Keratinocyte (primary cell): ENCODE results near the gene SNRPA1. TPM values are rescaled to one million over a fixed set of nuclear protein-coding genes. Genes with fewer than 3 reads are reported as not detected.

Experiments
- DNase-seq: peaks from one replicate; pipeline ENCODE4 v3.0.0-alpha.2; 2011; ENCODE audit warnings: low read depth, missing footprints, low spot score
- FAIRE-seq: peaks from 2 replicates; lab custom pipeline; 2011; peaks lifted over from hg19 to GRCh38; lab: Jason Lieb, UNC
- H2AFZ ChIP-seq: 2 replicates; pipeline ENCODE4 v1.6.0; 2012; ENCODE audit warnings: low read length, control low read depth, inconsistent platforms; ENCODE audit not compliant: control insufficient read depth
- H3K27ac ChIP-seq: 2 replicates; pipeline ENCODE4 v1.5.1; 2011; ENCODE audit warnings: low read length; ENCODE audit not compliant: control insufficient read depth, insufficient read depth
- H3K27me3 ChIP-seq: 3 replicates; pipeline ENCODE4 v1.6.0; 2011; ENCODE audit warnings: low read length; ENCODE audit not compliant: control insufficient read depth, insufficient read depth; ENCODE audit errors: extremely low read depth
- H3K36me3 ChIP-seq, 2 experiments: 2 replicates in 1 of 2; 3 replicates in 1 of 2; pipeline ENCODE4 v1.5.1; 2011; ENCODE audit warnings: low read length in 2 of 2, mild to moderate bottlenecking in 1 of 2; ENCODE audit not compliant: control insufficient read depth in 2 of 2, insufficient read depth in 2 of 2; ENCODE audit errors: extremely low read depth in 1 of 2
- H3K4me1 ChIP-seq: 3 replicates; pipeline ENCODE4 v1.5.1; 2011; ENCODE audit warnings: low read length; ENCODE audit not compliant: control insufficient read depth, insufficient read depth; ENCODE audit errors: extremely low read depth
- H3K4me2 ChIP-seq: 3 replicates; pipeline ENCODE4 v1.6.0; 2011; ENCODE audit warnings: low read depth, low read length; ENCODE audit not compliant: control insufficient read depth, insufficient read depth; ENCODE audit errors: extremely low read depth
- H3K4me3 ChIP-seq, 3 experiments: fragments of 200-600 bp in 1 of 3; sonication (generic) in 1 of 3; 2 replicates in 2 of 3; 3 replicates in 1 of 3; pipeline ENCODE4 v1.5.1; 2011 to 2016; ENCODE audit warnings: low read length in 3 of 3, mild to moderate bottlenecking in 3 of 3, control low read depth in 2 of 3, inconsistent platforms in 1 of 3, low read depth in 1 of 3, mixed read lengths in 1 of 3, mixed run types in 1 of 3, moderate library complexity in 1 of 3; ENCODE audit not compliant: control insufficient read depth in 2 of 3, insufficient read depth in 2 of 3; ENCODE audit errors: extremely low read depth in 1 of 3
- H3K79me2 ChIP-seq: 2 replicates; pipeline ENCODE4 v1.6.0; 2012; ENCODE audit warnings: low read length; ENCODE audit not compliant: control insufficient read depth, insufficient read depth
- H3K9ac ChIP-seq: 3 replicates; pipeline ENCODE4 v1.6.0; 2011; ENCODE audit warnings: low read length; ENCODE audit not compliant: control insufficient read depth, insufficient read depth; ENCODE audit errors: extremely low read depth
- H3K9me1 ChIP-seq: 3 replicates; pipeline ENCODE4 v1.6.0; 2011; ENCODE audit warnings: low read length; ENCODE audit not compliant: control insufficient read depth, insufficient read depth; ENCODE audit errors: extremely low read depth
- H3K9me3 ChIP-seq: 2 replicates; pipeline ENCODE4 v1.5.1; 2012; ENCODE audit warnings: low read depth, low read length; ENCODE audit not compliant: control insufficient read depth
- H4K20me1 ChIP-seq: 3 replicates; pipeline ENCODE4 v1.6.0; 2011; ENCODE audit warnings: low read length; ENCODE audit not compliant: control insufficient read depth, insufficient read depth; ENCODE audit errors: extremely low read depth
- CTCF ChIP-seq, 3 experiments: IDR thresholded peaks in 1 of 3; conservative IDR thresholded peaks in 1 of 3; optimal IDR thresholded peaks in 1 of 3; 2 replicates in 2 of 3; 3 replicates in 1 of 3; pipeline versions ENCODE3 to v1.5.1; 2011; ENCODE audit warnings: low read length in 3 of 3, mild to moderate bottlenecking in 3 of 3, moderate library complexity in 2 of 3, control low read depth in 1 of 3, inconsistent platforms in 1 of 3; ENCODE audit not compliant: insufficient read depth in 2 of 3; ENCODE audit errors: extremely low read depth in 1 of 3
- EZH2 ChIP-seq: IDR thresholded peaks from one replicate; pipeline ENCODE4 v1.6.1; 2012; ENCODE audit warnings: inconsistent platforms, mild to moderate bottlenecking, low read length, moderate library complexity
- dilution Hi-C: fragments of 300-500 bp; cut with MboI; formaldehyde crosslinking; loops from one replicate; pipeline ENCODE4 v1.7.0; 2020; ENCODE audit warnings: low sequenced_read_pairs; ENCODE audit not compliant: extremely low pct_ligation_motif_present
- polyA plus RNA-seq, 5 experiments: library from polyadenylated mRNA; depleted of rRNA in 3 of 5; stranded (reverse) in 3 of 5; stranded (forward) in 1 of 5; unstranded in 1 of 5; fragments of >200 nt; gene quantifications; 1 replicate in 1 of 5; 2 replicates in 3 of 5; 3 replicates in 1 of 5; pipeline versions ENCODE4 v1.2.1 to v1.2.3, GENCODE V29; 2011 to 2012; ENCODE audit warnings: missing spikeins in 2 of 5, low read depth in 1 of 5, low replicate concordance in 1 of 5

SNRPA1 gene
- polyA plus RNA-seq, 1 donor (not counting 4 experiments of a cell fraction or from before 2014, with no cell fraction given): 106 TPM

GRCh38 chr15:101277038-101277822, 17.8 kb downstream of the SNRPA1 start, which contains the start of gene SELENOS:
SELENOS (minus strand) TSS chr15:101277485; CDS start chr15:101277417, 68 bp downstream.
- peaks cover 31% of the 10 kb centered on the region for H3K79me2 ChIP-seq
- peak within 1 kb of the TSS; percentile 79 for H3K4me2 ChIP-seq
- H3K4me3 ChIP-seq: peak within 1 kb of the TSS; percentile 67 to 88 (median 85)
- H3K36me3 ChIP-seq: peaks cover 28 to 36% of the 10 kb centered on the region in 2 experiments
- H2AFZ ChIP-seq: peak within 1 kb of the TSS; percentile 39
- H3K9ac ChIP-seq: peak within 1 kb of the TSS; percentile 93
- H3K9me3 ChIP-seq: no peaks in the 10 kb centered on the region
- H3K4me1 ChIP-seq: peaks cover 5% of the 10 kb centered on the region
- peaks cover 4% of the 10 kb centered on the region for H4K20me1 ChIP-seq
- FAIRE-seq: no peak
- TF ChIP-seq EZH2 (no peak), CTCF (optimal IDR thresholded peaks at IDR 0.05 in 1 of 3, IDR thresholded peaks at IDR 0.05 in 1 of 3, conservative IDR thresholded peaks at IDR 0.05 in 1 of 3; ENCODE audit: extremely low read depth in 1 of 3, insufficient read depth in 2 of 3, low read length in 3 of 3) (no peak)
- no peaks in the 10 kb centered on the region for H3K27me3 ChIP-seq
- peak within 1 kb of the TSS; percentile 80 for H3K27ac ChIP-seq
- no peaks in the 10 kb centered on the region for H3K9me1 ChIP-seq
- dilution Hi-C loops: no loop called here
- no peak for DNase-seq

- Histone ChIP-seq H3K4me2 (peak overlapping the region; percentile 72), H3K36me3 (peaks cover 29 to 33% of the 10 kb centered on the region in 2 experiments), H3K79me2 (peaks cover 31% of the 10 kb centered on the region), H3K9me1 (no peaks in the 10 kb centered on the region), H3K9me3 (no peaks in the 10 kb centered on the region), H3K27me3 (no peaks in the 10 kb centered on the region), H3K4me1 (peaks cover 5% of the 10 kb centered on the region), H3K9ac (peak overlapping the region; percentile 93), H4K20me1 (peaks cover 4% of the 10 kb centered on the region), H3K4me3 (peak overlapping the region; percentile 67 to 88 (median 85)), H2AFZ (peak overlapping the region; percentile 32), H3K27ac (peak overlapping the region; percentile 80)
- dilution Hi-C loops: no loop called here
- DNase-seq: no peak
- FAIRE-seq: no peak
- TF ChIP-seq CTCF (optimal IDR thresholded peaks at IDR 0.05 in 1 of 3, IDR thresholded peaks at IDR 0.05 in 1 of 3, conservative IDR thresholded peaks at IDR 0.05 in 1 of 3; ENCODE audit: extremely low read depth in 1 of 3, insufficient read depth in 2 of 3, low read length in 3 of 3) (peak in 2 of 3 experiments; percentile 29 to 39), EZH2 (no peak)
Observed at GRCh38 chr15:101276501-101277037, 18.5 kb downstream of the SNRPA1 start.
